Uterus (tissue), 2 donors: ENCODE results near the gene MSN.

ENCODE experiments used
- POLR2A ChIP-seq, 2 donors: fragments of 450-650 bp; IDR thresholded peaks; one replicate each; pipeline ENCODE4 v1.6.1; 2016; ENCODE audit warnings: antibody characterized with exemption in 2 of 2, mild to moderate bottlenecking in 1 of 2, moderate library complexity in 1 of 2
- TF ChIP-seq, protein P1 (sequence below), 4 experiments: fragments of 200-600 bp in 2 of 4; fragments of 450-650 bp in 2 of 4; sonication (generic) in 2 of 4; IDR thresholded peaks; one replicate each; pipeline ENCODE4 v1.5.1; 2016 to 2019; ENCODE audit warnings: antibody characterized with exemption in 4 of 4, mild to moderate bottlenecking in 2 of 4, moderate library complexity in 1 of 4

DNA sequence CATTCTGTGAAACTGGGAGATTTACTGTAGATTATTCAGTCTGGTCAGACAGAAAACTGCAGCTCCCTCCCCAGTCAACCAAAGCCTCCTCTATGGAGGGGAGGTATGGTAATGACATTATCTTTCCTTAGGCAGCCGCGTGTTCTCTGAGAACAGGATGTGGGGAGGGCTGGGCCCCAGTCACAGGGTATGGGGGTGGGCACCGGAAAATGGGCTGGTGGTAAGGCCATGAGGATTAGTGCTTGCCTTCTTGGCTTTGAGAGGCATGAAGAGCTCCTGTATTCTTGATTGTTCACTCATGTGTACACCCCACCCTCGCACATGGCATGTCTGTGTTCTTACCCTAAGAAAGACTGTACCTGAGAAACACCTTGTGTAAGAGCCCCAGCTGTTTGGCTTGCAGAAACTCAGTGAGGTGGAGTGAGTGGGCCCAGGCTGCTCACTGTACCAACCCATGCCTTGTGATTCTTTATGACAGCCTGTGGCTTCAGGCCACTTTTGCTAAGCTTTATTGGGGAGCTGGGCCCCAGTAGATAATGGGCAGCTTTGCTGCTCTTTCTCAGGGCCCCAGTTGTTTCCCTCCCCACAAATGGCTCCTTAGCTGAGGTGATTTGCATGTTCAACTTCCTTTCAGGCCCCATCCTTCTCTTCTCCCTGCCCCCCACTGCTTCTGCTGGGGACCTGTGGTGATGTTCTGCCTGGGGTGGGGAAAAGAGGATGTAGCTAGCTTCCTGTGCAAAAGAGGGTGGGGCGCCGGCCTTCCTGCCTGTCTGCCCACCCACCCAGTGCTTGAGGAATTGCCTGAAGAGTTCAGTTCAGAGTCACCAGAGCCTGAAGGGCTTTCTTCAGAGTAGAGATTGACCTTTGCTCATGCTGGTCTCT, 30.7 kb downstream of the MSN start:
- TF ChIP-seq, protein P1, sequence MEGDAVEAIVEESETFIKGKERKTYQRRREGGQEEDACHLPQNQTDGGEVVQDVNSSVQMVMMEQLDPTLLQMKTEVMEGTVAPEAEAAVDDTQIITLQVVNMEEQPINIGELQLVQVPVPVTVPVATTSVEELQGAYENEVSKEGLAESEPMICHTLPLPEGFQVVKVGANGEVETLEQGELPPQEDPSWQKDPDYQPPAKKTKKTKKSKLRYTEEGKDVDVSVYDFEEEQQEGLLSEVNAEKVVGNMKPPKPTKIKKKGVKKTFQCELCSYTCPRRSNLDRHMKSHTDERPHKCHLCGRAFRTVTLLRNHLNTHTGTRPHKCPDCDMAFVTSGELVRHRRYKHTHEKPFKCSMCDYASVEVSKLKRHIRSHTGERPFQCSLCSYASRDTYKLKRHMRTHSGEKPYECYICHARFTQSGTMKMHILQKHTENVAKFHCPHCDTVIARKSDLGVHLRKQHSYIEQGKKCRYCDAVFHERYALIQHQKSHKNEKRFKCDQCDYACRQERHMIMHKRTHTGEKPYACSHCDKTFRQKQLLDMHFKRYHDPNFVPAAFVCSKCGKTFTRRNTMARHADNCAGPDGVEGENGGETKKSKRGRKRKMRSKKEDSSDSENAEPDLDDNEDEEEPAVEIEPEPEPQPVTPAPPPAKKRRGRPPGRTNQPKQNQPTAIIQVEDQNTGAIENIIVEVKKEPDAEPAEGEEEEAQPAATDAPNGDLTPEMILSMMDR (IDR thresholded peaks at IDR 0.05) = no peak
- no peak for TF ChIP-seq POLR2A (IDR thresholded peaks at IDR 0.05)
